Left kidney (tissue), 2 donors: Measurements from ENCODE around the gene EIF3D. TPM values are rescaled to one million over a fixed set of nuclear protein-coding genes. Genes with fewer than 3 reads are reported as not detected.
"Not testable (repeated sequence)": the region's sequence is repeated elsewhere in the genome, so short reads cannot be mapped to it uniquely, and the experiment has no call there.

ENCODE experiments used
- DNase-seq: peaks from one replicate; pipeline ENCODE4 v3.0.0-alpha.2; 2013
- polyA plus RNA-seq: library from polyadenylated mRNA; unstranded; fragments of 120-200 nt; gene quantifications from one replicate; pipeline ENCODE4 v1.2.1, GENCODE V29; 2013; ENCODE audit not compliant: insufficient read length

Gene EIF3D
- polyA plus RNA-seq, 1 donor, result 285 TPM

GRCh38 chr22:36552289-36552688, 23.3 kb upstream of the EIF3D start:
- DNase-seq, result no peak

- no peak for DNase-seq
These were observed 21.9 kb upstream of the EIF3D start for GRCh38 chr22:36550701-36551495.

- DNase-seq, result no peak
These were observed 20.1 kb upstream of the EIF3D start for GRCh38 chr22:36549033-36549432.

- DNase-seq, result no peak
These were observed 19.6 kb upstream of the EIF3D start for GRCh38 chr22:36548606-36549005.

- no peak for DNase-seq
These were observed 18.0 kb upstream of the EIF3D start for GRCh38 chr22:36546932-36547331.

- DNase-seq, result no peak
These were observed 17.3 kb upstream of the EIF3D start for GRCh38 chr22:36546092-36546804.

GRCh38 chr22:36544107-36544620, 15.2 kb upstream of the EIF3D start:
- no peak for DNase-seq

GRCh38 chr22:36541831-36542411, 13.0 kb upstream of the EIF3D start:
- no peak for DNase-seq

GRCh38 chr22:36540867-36541642, 12.1 kb upstream of the EIF3D start:
- no peak for DNase-seq

GRCh38 chr22:36538529-36538928, 9.6 kb upstream of the EIF3D start:
- no peak for DNase-seq

- DNase-seq, result no peak
These were observed 7.8 kb upstream of the EIF3D start for GRCh38 chr22:36536717-36537116.

- DNase-seq, result not testable (repeated sequence)
These were observed 4.4 kb upstream of the EIF3D start for GRCh38 chr22:36533320-36533719.

- no peak for DNase-seq
These were observed 3.5 kb upstream of the EIF3D start for GRCh38 chr22:36532466-36532865.

GRCh38 chr22:36528341-36528740, 625 bp downstream of the EIF3D start:
- no peak for DNase-seq

GRCh38 chr22:36522662-36523061, 6.3 kb downstream of the EIF3D start:
- DNase-seq, result no peak

- DNase-seq, result no peak
These were observed 8.5 kb downstream of the EIF3D start for GRCh38 chr22:36520423-36520822.

- DNase-seq, result not testable (repeated sequence)
These were observed 9.1 kb downstream of the EIF3D start for GRCh38 chr22:36519906-36520305.

- no peak for DNase-seq
These were observed 14.2 kb downstream of the EIF3D start for GRCh38 chr22:36514766-36515165.

- no peak for DNase-seq
These were observed 16.0 kb downstream of the EIF3D start for GRCh38 chr22:36512991-36513390.

GRCh38 chr22:36512333-36512732, 16.6 kb downstream of the EIF3D start:
- no peak for DNase-seq

- DNase-seq, result no peak
These were observed 17.7 kb downstream of the EIF3D start for GRCh38 chr22:36510966-36511881.
